ENCODE measurements around the gene KIFC1.

- TF ChIP-seq POLR2A (IDR thresholded peaks at IDR 0.05; ENCODE audit: low read depth, low read length) (no peak), CTCF (conservative IDR thresholded peaks at IDR 0.05; ENCODE audit: low read depth, low read length) (no peak), RCOR1 (IDR thresholded peaks at IDR 0.05; ENCODE audit: insufficient replicate concordance, low read length) (no peak), CEBPB (IDR thresholded peaks at IDR 0.05; ENCODE audit: low read depth, low read length) (no peak), MAZ (IDR thresholded peaks at IDR 0.05; ENCODE audit: borderline replicate concordance, low read depth, low read length) (no peak), ELK1 (IDR thresholded peaks at IDR 0.05; ENCODE audit: borderline replicate concordance, low read depth, low read length) (no peak), NFE2L2 (IDR thresholded peaks at IDR 0.05; ENCODE audit: low read depth, low read length) (no peak), MXI1 (IDR thresholded peaks at IDR 0.05; ENCODE audit: borderline replicate concordance, low read depth, low read length) (no peak), RFX5 (IDR thresholded peaks at IDR 0.05; ENCODE audit: low read depth, low read length) (no peak)
Observed at GRCh38 chr6:33428966-33429749, 37.5 kb downstream of the KIFC1 start.
